Esophagus squamous epithelium (tissue), 4 donors: ENCODE results near the gene PPP2R3B.

ENCODE experiments used
- CTCF ChIP-seq, 6 experiments: fragments of 450-650 bp in 4 of 6; fragments of 200-600 bp in 2 of 6; sonication (generic) in 2 of 6; IDR thresholded peaks; one replicate each; pipeline ENCODE4 v1.5.1; 2016 to 2019; ENCODE audit warnings: antibody characterized with exemption in 6 of 6, mild to moderate bottlenecking in 4 of 6, moderate library complexity in 4 of 6
- POLR2A ChIP-seq, 4 donors: fragments of 450-650 bp; IDR thresholded peaks; one replicate each; pipeline ENCODE4 v1.6.1; 2017; ENCODE audit warnings: antibody characterized with exemption in 4 of 4, mild to moderate bottlenecking in 4 of 4, moderate library complexity in 3 of 4

- no peak for TF ChIP-seq POLR2A (IDR thresholded peaks at IDR 0.05)
- TF ChIP-seq CTCF (IDR thresholded peaks at IDR 0.05), result no peak
Measured at GRCh38 chrX:421646-422391, 35.1 kb upstream of the PPP2R3B start.
